ENCODE data around the gene RALBP1.
"Not testable (repeated sequence)": the region's sequence is repeated elsewhere in the genome, so short reads cannot be mapped to it uniquely, and the experiment has no call there.

Gene RALBP1

GRCh38 chr18:9455718-9456511, 19.4 kb upstream of the RALBP1 start:
- no peak for DNase-seq

GRCh38 chr18:9466127-9466526, 9.2 kb upstream of the RALBP1 start:
- DNase-seq = no peak

DNA sequence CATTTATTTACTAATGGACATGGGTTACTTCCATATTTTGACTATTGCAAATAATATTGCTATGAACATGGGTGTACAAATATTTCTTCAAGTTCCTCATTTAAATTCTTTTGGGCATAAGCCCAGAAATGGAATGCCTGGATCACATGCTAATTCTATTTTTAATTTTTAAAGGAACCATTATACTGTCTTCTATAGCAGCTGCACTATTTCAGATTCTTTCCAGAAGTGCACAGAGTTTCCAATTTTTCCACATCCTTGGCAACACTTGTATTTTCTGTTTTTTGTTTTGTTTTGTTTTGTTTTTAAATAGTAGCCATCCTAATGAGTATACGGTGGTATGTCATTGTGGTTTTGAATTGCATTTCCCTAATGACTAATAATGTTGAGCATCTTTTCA, 8.5 kb upstream of the RALBP1 start:
- DNase-seq = no peak

- no peak for DNase-seq
Observed at GRCh38 chr18:9468998-9469397, 6.3 kb upstream of the RALBP1 start.

DNA sequence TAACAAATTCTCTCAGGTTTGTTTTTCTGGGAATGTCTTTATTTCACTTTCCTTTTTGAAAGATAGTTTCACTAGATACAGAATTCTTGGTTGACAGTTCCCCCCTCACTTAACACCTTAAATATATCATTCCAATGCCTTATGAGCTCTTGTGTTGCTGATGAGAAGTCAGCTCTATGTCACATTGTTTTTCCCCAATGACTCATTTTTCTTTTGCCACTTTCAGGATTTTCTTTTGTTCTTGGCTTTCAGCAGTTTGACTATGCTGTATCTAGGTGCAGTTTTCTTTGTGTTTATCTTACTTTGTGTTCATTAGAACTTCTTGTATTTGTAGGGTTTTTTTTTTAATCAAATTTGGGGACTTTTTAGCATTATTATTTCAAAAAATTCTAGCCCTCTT, 5.6 kb upstream of the RALBP1 start:
- DNase-seq = no peak

DNA sequence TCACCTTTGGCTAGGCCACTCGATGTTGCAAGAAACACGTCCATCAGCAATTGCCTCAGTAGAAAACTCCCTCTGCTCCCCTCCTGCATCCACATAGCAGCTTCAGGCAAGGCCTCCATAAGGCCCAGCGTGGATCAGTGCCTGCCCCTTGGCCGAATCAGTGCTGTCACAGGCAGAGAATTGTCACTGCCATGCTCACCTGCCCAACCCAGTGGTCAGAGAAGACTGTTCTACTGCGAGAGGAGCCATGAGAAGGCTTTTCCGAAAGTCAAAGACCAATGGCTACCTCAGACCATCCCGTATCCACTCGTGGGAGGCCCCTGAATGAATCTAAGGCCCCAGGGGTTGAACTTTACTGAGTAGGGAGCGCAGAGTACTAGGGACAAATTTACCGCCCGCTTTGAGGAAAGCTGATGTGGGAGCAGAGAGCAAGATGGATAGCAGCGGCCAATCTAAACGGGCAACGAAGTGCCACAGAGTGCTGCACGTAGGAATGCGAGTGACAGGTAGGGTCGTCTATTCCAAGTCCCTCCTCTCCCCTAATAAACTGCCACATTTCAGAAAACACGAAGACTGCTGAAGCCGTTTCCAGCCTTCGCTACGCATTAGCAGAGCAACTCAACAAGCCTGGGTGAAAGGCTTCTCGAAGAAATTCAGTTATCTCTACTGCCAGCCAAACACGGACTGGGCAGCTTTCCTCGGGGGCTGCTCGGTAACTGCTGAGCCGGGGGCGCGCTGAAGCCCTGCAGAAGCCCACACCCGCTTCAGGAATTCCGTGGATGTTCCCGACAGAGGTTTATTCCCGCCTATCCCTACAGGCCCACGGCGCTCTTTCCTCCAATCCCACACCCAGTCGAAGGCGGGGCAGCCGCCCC, 968 bp upstream of the RALBP1 start:
- no peak for DNase-seq

DNA sequence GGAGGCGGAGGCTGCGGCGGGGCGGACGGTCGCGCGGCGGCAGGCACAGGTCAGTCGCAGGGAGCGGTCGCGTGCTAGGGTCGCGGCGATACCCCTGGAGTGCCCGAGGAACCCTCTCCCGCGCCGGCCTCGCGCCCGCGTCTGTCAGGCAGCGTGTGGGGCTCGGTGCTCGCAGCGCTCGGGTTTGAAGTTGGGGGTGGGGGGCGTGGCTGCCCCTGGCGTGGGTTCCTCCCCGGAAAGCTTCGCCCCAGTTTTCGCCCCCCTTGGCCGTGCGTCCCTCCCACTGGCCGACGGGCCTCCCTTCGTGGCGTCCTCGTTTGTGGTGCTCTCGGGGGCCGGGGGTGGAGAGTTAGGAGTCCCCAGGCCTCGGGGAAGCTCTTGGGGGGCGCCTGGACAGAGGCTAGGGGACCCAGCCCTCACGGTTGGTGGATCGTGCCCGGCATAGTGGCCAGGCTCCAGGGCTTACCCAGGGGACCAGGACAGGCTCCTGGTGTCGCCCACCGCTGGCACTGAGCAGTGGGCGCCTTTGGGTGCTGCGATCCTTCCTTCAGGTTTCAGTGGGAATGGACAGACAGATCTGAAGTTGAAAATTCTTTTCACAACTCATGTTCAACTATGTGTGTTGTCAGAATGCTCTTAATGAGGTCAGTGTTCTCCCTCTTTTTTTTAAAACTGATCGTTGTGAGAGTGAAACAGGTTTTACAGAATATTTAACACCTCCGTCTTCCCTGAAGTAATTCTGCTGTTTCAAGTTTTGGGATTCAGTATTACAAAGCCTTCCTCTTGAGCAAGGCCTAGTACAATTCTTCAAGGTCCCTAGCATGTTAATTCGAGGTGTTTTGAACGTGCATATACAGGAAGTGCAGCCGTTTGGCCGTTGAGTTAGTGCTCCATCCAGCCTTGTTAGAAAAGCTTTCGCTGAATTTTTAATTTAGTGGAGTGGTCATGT, 604 bp downstream of the RALBP1 start:
- DNase-seq = no peak

GRCh38 chr18:9476949-9477348, 1.6 kb downstream of the RALBP1 start:
- DNase-seq = not testable (repeated sequence)

- no peak for DNase-seq
Observed at GRCh38 chr18:9477509-9477908, 2.2 kb downstream of the RALBP1 start.

DNA sequence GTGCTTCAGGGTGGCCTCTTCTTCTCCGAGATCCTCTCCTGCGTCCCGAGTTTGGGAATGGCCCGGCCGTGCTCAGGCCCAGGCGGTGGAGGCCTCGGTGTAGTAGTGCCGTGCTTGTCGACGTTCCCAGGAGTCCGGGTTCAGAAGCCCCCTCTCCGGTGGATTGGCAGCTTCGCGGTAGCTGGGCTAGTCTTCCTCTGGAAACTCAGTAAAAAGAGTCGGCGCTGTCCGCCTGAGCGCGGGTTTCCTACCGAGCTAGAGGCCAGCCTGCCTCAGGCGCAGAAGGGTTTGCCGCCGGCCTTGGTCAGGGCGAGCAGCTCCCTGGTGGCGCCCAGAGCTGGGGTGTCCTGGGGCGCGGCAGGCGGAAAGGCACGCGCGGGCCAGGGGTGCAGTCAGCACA, 3.2 kb downstream of the RALBP1 start:
- no peak for DNase-seq

DNA sequence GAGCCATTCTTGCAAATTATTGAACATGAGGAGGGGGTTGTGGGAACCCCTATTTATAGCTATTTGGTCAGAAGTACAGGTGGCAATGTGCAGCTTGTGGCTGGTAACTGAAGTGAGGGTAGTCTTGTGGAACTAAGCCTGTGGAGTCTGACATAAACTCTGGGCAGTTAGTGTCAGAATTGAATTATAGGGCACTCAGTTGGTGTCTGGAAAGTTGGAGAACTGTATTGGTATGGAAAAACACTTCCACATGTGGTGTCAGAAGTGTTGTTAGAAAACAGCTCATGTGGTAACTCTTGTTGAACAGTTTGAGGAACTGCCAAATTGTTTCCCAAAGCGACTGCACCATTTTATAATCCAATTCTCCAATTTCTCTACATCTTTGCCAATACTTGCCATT, 7.5 kb downstream of the RALBP1 start:
- DNase-seq = no peak

DNA sequence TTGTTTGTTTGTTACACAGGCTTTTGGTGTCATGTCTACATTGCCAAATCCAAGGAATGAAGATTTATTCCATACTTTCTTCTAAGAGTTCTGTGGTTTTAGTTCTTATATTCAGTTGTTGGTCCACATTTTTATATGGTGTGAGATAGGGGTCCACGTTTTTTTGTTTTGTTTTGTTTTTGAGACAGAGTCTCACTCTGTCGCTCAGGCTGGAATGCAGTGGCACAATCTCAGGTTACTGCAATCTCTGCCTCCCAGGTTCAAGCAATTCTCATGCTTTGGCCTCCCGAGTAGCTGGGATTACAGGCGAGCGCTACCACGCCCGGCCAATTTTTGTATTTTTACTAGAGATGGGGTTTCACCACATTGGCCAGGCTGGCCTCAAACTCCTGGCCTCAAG, 8.2 kb downstream of the RALBP1 start:
- DNase-seq = no peak

GRCh38 chr18:9484856-9485255, 9.5 kb downstream of the RALBP1 start:
- DNase-seq = not testable (repeated sequence)

- DNase-seq = no peak
Observed at GRCh38 chr18:9488538-9488937, 13.2 kb downstream of the RALBP1 start.

GRCh38 chr18:9494778-9495331, 19.5 kb downstream of the RALBP1 start:
- no peak for DNase-seq

DNA sequence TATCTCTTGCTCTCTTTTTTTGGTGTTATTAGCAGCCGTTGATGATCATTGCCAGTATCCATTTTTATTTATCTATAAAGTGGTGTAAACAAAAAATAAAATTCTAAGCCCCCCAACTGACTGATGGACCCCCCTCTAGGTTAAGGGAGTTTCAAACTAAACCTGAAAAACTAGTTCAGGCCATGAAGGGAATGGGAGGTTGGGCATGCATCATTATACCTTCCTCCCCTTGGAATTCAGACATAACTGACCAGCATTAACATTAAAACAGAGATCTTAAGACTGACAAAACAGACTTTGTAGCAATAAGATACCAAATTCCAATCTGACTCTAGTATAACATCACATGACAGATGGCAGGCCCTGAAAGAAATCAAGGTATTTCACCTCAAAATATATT, 20.2 kb downstream of the RALBP1 start:
- DNase-seq = no peak

GRCh38 chr18:9495916-9496705, 20.8 kb downstream of the RALBP1 start:
- DNase-seq = no peak

DNA sequence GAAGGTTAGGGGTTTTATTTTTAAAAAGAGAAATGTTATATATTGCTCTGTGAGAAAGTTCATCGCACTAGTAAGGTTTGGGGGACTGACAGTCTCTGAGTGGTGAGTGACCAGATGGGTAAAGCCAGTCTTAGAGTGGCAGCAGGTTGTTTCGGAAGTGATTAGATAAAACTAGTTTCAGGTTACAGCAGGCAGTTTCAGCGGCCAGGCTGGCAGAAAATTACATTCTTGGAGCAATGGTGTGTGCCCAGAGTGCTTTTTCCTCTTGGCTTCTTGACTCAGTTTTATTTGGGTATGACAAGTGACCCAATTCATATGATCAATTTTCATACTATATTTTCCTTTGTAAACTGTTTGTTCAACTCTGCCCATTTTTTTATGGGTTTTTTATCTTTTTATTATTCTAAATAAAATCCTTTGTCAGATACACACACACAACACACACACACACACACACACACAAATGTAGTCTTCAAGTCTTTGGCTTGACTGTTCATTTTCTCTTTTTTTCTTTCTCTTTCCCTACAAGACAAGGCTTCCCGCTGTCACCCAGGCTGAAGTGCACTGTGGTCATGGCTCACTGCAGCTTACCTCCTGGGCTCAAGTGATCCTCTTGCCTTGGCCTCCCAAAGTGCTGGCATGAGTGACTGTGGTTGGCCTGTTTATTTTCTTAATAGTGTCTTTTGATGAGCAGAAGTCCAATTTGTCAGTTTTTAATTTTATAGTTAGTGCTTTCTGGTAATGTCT, 30.9 kb downstream of the RALBP1 start:
- DNase-seq = no peak

DNA sequence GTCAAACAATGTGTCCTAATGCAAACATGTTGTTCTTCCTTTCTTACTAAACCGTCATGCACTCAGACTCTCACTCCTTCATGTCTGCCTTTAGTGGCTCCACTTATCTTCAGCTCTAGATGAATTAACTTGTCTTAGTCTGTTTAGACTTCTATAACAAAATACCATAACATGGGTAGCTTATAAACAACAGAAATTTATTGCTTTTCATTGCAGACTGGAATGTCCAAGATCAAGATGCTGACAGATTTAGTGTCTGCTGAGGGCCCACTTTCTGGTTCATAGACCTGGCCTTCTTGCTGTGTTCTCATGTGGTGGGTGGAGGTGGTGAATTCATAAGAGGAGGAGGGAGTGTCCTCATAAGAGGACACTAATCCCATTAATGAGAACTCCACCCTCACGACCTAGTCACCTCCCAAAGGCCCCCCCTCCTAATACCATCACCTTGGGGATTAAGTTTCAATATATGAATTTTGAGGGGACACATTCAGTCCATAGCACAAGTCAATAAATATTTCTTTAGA, 32.3 kb downstream of the RALBP1 start:
- no peak for DNase-seq

- no peak for DNase-seq
Observed at GRCh38 chr18:9508446-9509025, 33.2 kb downstream of the RALBP1 start.
